Measurements from ENCODE around the gene GREM2. TPM values are rescaled to one million over a fixed set of nuclear protein-coding genes. Genes with fewer than 3 reads are reported as not detected.

Gene GREM2
- total and polyA plus RNA-seq, 3 donors from 2014 or later: 0.37 to 1.8 (median 0.39) TPM

- no peak for DNase-seq
- H3K9me3 ChIP-seq: no peaks in the 10 kb centered on the region
- H3K4me3 ChIP-seq: no peak overlapping the region
- WGBS, 2 donors: 52 to 55% methylated on average over 5 of the region's 5 CpGs
- no peak overlapping the region for H3K27ac ChIP-seq
- no peaks in the 10 kb centered on the region for H3K27me3 ChIP-seq
- H3K36me3 ChIP-seq (ENCODE audit: low read depth, missing control alignments): no peaks in the 10 kb centered on the region
- TF ChIP-seq, protein P1, sequence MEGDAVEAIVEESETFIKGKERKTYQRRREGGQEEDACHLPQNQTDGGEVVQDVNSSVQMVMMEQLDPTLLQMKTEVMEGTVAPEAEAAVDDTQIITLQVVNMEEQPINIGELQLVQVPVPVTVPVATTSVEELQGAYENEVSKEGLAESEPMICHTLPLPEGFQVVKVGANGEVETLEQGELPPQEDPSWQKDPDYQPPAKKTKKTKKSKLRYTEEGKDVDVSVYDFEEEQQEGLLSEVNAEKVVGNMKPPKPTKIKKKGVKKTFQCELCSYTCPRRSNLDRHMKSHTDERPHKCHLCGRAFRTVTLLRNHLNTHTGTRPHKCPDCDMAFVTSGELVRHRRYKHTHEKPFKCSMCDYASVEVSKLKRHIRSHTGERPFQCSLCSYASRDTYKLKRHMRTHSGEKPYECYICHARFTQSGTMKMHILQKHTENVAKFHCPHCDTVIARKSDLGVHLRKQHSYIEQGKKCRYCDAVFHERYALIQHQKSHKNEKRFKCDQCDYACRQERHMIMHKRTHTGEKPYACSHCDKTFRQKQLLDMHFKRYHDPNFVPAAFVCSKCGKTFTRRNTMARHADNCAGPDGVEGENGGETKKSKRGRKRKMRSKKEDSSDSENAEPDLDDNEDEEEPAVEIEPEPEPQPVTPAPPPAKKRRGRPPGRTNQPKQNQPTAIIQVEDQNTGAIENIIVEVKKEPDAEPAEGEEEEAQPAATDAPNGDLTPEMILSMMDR (IDR thresholded peaks at IDR 0.05): no peak
- TF ChIP-seq POLR2A (IDR thresholded peaks at IDR 0.05): no peak
- no peaks in the 10 kb centered on the region for H3K4me1 ChIP-seq
- intact Hi-C loops (cut with DNase I; ENCODE audit: low total_unique reads): no loop called here
Observed at GRCh38 chr1:240613356-240614142, 1.6 kb upstream of the GREM2 start.

DNA sequence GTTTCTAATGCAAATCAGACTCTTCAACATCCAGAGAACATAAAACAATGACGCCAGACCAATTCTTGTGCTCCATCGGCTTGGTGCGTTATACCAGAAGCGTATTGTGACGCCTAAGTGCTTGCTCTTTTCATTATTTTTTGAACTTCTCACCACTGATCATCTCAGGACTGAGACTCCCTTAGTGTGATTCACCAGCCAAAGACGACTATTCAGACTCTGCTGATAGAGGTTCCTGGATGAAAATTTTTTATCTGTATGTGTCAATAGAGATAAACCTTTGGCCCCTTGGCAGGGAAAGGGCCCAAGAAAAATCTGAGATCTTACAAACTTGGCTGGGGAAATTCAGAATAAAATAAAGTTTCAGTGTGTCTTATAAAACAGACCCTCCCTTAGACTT, 856 bp upstream of the GREM2 start:
- TF ChIP-seq, protein P1 (IDR thresholded peaks at IDR 0.05): no peak
- no peak for TF ChIP-seq POLR2A (IDR thresholded peaks at IDR 0.05)
- Histone ChIP-seq H3K4me3 (no peak overlapping the region), H3K36me3 (ENCODE audit: low read depth, missing control alignments) (no peaks in the 10 kb centered on the region), H3K9me3 (no peaks in the 10 kb centered on the region), H3K27ac (no peak overlapping the region), H3K4me1 (no peaks in the 10 kb centered on the region), H3K27me3 (no peaks in the 10 kb centered on the region)
- WGBS, 2 donors: 55 to 58% methylated on average over 6 of the region's 6 CpGs
- no peak for DNase-seq
- intact Hi-C loops (cut with DNase I; ENCODE audit: low total_unique reads): no loop called here

- no peaks in the 10 kb centered on the region for H3K36me3 ChIP-seq (ENCODE audit: low read depth, missing control alignments)
- TF ChIP-seq, protein P1 (IDR thresholded peaks at IDR 0.05): no peak
- TF ChIP-seq POLR2A (IDR thresholded peaks at IDR 0.05): no peak
- no peaks in the 10 kb centered on the region for H3K4me1 ChIP-seq
- no peak overlapping the region for H3K27ac ChIP-seq
- no peaks in the 10 kb centered on the region for H3K9me3 ChIP-seq
- intact Hi-C loops (cut with DNase I; ENCODE audit: low total_unique reads): no loop called here
- peak overlapping the region in 1 of 2 donors; percentile 46 for H3K4me3 ChIP-seq
- WGBS, 2 donors: 15 to 18% methylated on average over 12 of the region's 12 CpGs
- H3K27me3 ChIP-seq: no peaks in the 10 kb centered on the region
- DNase-seq: no peak
Observed at GRCh38 chr1:240611228-240611618, 732 bp downstream of the GREM2 start.

DNA sequence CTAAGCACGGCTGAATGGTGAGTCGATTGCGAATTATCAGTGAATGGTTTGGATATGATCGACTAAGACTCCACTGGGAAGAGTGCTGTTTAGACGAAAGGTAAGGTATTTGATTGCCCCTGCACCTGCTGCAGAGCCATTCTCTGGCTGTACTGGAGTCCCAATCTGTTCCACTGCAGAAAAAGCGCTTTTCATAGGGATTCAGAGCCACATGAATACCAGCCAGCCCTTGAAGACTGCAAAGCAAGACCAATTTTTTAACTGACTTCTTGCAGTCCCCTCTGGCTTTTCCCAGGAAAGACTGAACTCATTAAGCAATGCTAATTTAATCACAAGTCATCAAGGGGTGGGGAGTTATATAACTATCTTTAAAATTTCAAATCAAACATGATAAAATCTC, 1.3 kb downstream of the GREM2 start:
- 60 to 68% methylated on average over 6 of the region's 6 CpGs for WGBS, 2 donors
- no peak for DNase-seq
- H3K27ac ChIP-seq: no peak overlapping the region
- TF ChIP-seq, protein P1 (IDR thresholded peaks at IDR 0.05): no peak
- TF ChIP-seq POLR2A (IDR thresholded peaks at IDR 0.05): no peak
- H3K36me3 ChIP-seq (ENCODE audit: low read depth, missing control alignments): no peaks in the 10 kb centered on the region
- H3K4me1 ChIP-seq: no peaks in the 10 kb centered on the region
- intact Hi-C loops (cut with DNase I; ENCODE audit: low total_unique reads): no loop called here
- H3K27me3 ChIP-seq: no peaks in the 10 kb centered on the region
- H3K9me3 ChIP-seq: no peaks in the 10 kb centered on the region
- no peak overlapping the region for H3K4me3 ChIP-seq
